PC-3 (cell line): ENCODE measurements around the gene B4GALNT4. TPM values are rescaled to one million over a fixed set of nuclear protein-coding genes. Genes with fewer than 3 reads are reported as not detected.
A peak's percentile ranks its signal among the peaks of the same experiment; 100 is the strongest.
"Not testable (repeated sequence)": the region's sequence is repeated elsewhere in the genome, so short reads cannot be mapped to it uniquely, and the experiment has no call there.

ENCODE experiments used
- ATAC-seq: fragments of 200-7000 bp; cut with Tn5 transposase; 2 replicates; pipeline ENCODE4 v1.9.1; 2020; ENCODE audit warnings: mild to moderate bottlenecking, moderate library complexity
- Bru-seq: library from RNA; stranded (reverse); fragments of 400-500 nt; gene quantifications from one replicate; lab custom pipeline; 2021; lab: Mats Ljungman, UMichigan
- BruChase-seq, 2 experiments: library from RNA; stranded (reverse); fragments of 400-500 nt; gene quantifications; one replicate each; lab custom pipeline; 2021; lab: Mats Ljungman, UMichigan
- BruUV-seq: library from RNA; stranded (reverse); fragments of 400-500 nt; replicated peaks from 2 replicates; lab custom pipeline; 2021; lab: Mats Ljungman, UMichigan
- CTCF ChIA-PET: fragments of 300-600 bp; sonication (Branson Sonifier 250); formaldehyde crosslinking; loops from one replicate; lab custom pipeline; 2022; ENCODE audit warnings: antibody characterized with exemption; lab: Charles Lee
- POLR2A ChIA-PET: fragments of 300-600 bp; sonication (Branson Sonifier 250); formaldehyde crosslinking; loops from one replicate; lab custom pipeline; 2022; ENCODE audit warnings: antibody characterized with exemption; ENCODE audit not compliant: unreplicated experiment; lab: Charles Lee
- DNase-seq: peaks from one replicate; pipeline ENCODE4 v3.0.0-alpha.2; 2015
- H2AFZ ChIP-seq: fragments of 300-600 bp; sonication (generic); 2 replicates; pipeline ENCODE4 v1.6.0; 2016; ENCODE audit warnings: antibody characterized with exemption, low read length
- H3F3A ChIP-seq: fragments of 300-600 bp; sonication (generic); one replicate; pipeline ENCODE4 v1.6.0; 2017; ENCODE audit warnings: antibody characterized with exemption, low read length, control low read depth, mild to moderate bottlenecking; ENCODE audit not compliant: unreplicated experiment
- H3K27ac ChIP-seq: fragments of 300-600 bp; sonication (generic); 2 replicates; pipeline ENCODE4 v1.5.1; 2016; ENCODE audit warnings: mild to moderate bottlenecking, low read length
- H3K27me3 ChIP-seq: fragments of 300-600 bp; sonication (generic); 2 replicates; pipeline ENCODE4 v1.6.1; 2016; ENCODE audit warnings: low read length, mixed read lengths
- H3K36me3 ChIP-seq: fragments of 300-600 bp; sonication (generic); 2 replicates; pipeline ENCODE4 v1.6.1; 2016; ENCODE audit warnings: low read depth, mixed run types, low read length, mixed read lengths
- H3K4me1 ChIP-seq: fragments of 300-600 bp; sonication (generic); 2 replicates; pipeline ENCODE4 v1.5.1; 2016; ENCODE audit warnings: low read length; ENCODE audit not compliant: insufficient read depth
- H3K4me2 ChIP-seq: fragments of 300-600 bp; sonication (generic); 2 replicates; pipeline ENCODE4 v1.6.0; 2016; ENCODE audit warnings: low read length
- H3K4me3 ChIP-seq: fragments of 300-600 bp; sonication (generic); 2 replicates; pipeline ENCODE4 v1.5.1; 2016; ENCODE audit warnings: mild to moderate bottlenecking, low read length, mixed read lengths
- H3K79me2 ChIP-seq: fragments of 300-600 bp; sonication (generic); 2 replicates; pipeline ENCODE4 v1.6.1; 2017; ENCODE audit warnings: low read length, mixed read lengths
- H3K9ac ChIP-seq: fragments of 300-600 bp; sonication (generic); 2 replicates; pipeline ENCODE4 v1.6.0; 2016; ENCODE audit warnings: mild to moderate bottlenecking, low read length
- H3K9me2 ChIP-seq: fragments of 300-600 bp; sonication (generic); replicated peaks from 2 replicates; pipeline ENCODE4 v1.6.1; 2016; ENCODE audit warnings: mixed run types, low read length, mixed read lengths
- H3K9me3 ChIP-seq: fragments of 300-600 bp; sonication (generic); 2 replicates; pipeline ENCODE4 v1.6.1; 2016; ENCODE audit warnings: low read length, mixed read lengths
- H4K20me1 ChIP-seq: fragments of 300-600 bp; sonication (generic); 2 replicates; pipeline ENCODE4 v1.6.1; 2016; ENCODE audit warnings: low read length, mixed read lengths
- EZH2 ChIP-seq: fragments of 300-600 bp; sonication (generic); IDR thresholded peaks from one replicate; pipeline ENCODE4 v1.6.1; 2017; ENCODE audit warnings: antibody characterized with exemption, mild to moderate bottlenecking, low read length; ENCODE audit not compliant: unreplicated experiment
- EZH2phosphoT487 ChIP-seq: fragments of 300-600 bp; sonication (generic); IDR thresholded peaks from 2 replicates; pipeline ENCODE4 v1.6.1; 2018; ENCODE audit warnings: mild to moderate bottlenecking, antibody characterized with exemption, low read length, borderline replicate concordance
- intact Hi-C: fragments of 100-400 bp; cut with micrococcal nuclease; formaldehyde crosslinking; loops from 2 replicates; pipeline ENCODE4 v1.9.0; 2023
- long read RNA-seq: library from polyadenylated mRNA; unstranded; transcript quantifications from one replicate; pipeline ENCODE4 v2.0.0, GENCODE V29; 2021; ENCODE audit not compliant: unreplicated experiment
- total RNA-seq: library from RNA; depleted of rRNA; stranded (reverse); fragments of >200 nt; gene quantifications from 2 replicates; pipeline ENCODE4 v1.2.3, GENCODE V29; 2014; rRNA removed
- TF ChIP-seq, protein P1 (sequence below): fragments of 300-600 bp; sonication (generic); conservative IDR thresholded peaks from 2 replicates; pipeline ENCODE4 v1.5.1; 2017; ENCODE audit warnings: antibody characterized with exemption, low read depth, mild to moderate bottlenecking, low read length

Gene B4GALNT4, protein sequence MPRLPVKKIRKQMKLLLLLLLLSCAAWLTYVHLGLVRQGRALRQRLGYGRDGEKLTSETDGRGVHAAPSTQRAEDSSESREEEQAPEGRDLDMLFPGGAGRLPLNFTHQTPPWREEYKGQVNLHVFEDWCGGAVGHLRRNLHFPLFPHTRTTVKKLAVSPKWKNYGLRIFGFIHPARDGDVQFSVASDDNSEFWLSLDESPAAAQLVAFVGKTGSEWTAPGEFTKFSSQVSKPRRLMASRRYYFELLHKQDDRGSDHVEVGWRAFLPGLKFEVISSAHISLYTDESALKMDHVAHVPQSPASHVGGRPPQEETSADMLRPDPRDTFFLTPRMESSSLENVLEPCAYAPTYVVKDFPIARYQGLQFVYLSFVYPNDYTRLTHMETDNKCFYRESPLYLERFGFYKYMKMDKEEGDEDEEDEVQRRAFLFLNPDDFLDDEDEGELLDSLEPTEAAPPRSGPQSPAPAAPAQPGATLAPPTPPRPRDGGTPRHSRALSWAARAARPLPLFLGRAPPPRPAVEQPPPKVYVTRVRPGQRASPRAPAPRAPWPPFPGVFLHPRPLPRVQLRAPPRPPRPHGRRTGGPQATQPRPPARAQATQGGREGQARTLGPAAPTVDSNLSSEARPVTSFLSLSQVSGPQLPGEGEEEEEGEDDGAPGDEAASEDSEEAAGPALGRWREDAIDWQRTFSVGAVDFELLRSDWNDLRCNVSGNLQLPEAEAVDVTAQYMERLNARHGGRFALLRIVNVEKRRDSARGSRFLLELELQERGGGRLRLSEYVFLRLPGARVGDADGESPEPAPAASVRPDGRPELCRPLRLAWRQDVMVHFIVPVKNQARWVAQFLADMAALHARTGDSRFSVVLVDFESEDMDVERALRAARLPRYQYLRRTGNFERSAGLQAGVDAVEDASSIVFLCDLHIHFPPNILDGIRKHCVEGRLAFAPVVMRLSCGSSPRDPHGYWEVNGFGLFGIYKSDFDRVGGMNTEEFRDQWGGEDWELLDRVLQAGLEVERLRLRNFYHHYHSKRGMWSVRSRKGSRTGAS
- 52.9 and 87.9 TPM in 2 replicates for total RNA-seq
- percentile 47 among the genes with signal in this experiment for Bru-seq, nascent RNA
- percentile 67 among the genes with signal in this experiment for BruChase-seq, experiment 1, labeled RNA remaining after a 6-hour chase
- percentile 59 among the genes with signal in this experiment for BruChase-seq, experiment 2, labeled RNA remaining after a 2-hour chase
- long read RNA-seq, partial matches to known transcripts, result 68 of 80 reads
- long read RNA-seq, other reads (novel, unspliced or antisense), result 11 of 80 reads

DNA sequence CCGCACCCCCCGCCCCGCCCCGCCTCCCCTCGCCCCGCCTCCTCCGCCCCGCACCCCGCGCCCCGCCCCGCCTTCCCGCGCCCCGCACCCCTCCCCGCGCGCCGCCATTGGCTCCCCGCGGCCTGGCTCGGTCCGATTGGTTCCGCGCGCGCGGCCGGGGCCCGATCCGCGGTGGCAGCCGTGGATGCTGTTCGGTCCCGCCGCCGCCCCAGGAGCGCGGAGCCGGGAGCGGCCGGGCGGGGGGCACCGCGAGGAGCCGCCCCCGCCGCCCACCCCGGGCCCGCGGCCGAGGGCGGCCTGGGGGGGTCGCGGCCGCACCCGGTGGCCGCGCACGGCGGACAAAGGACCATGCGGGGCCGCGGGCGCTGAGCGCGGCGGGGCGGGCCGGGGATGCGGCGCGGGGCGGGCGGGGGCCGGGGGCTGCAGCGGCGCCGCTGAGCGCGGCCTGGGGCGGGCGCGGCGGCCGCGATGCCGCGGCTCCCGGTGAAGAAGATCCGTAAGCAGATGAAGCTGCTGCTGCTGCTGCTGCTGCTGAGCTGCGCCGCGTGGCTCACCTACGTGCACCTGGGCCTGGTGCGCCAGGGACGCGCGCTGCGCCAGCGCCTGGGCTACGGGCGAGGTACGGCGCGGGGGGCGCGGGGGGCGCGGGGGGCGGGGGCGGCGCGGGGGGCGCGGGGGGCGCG lies at the start of gene B4GALNT4:
TSS of gene B4GALNT4 (plus strand) at position 164 of the 683 bp plus-strand sequence. CDS start at position 469, 305 bp downstream.
- Histone ChIP-seq H3K36me3 (no peaks in the 10 kb centered on the region), H3K9me2 (no peaks in the 10 kb centered on the region), H3F3A (no peaks in the 10 kb centered on the region), H3K79me2 (peaks cover 10% of the 10 kb centered on the region), H3K4me1 (peaks cover 6% of the 10 kb centered on the region; the same call in 1 of the 2 replicates), H3K4me2 (peak within 1 kb of the TSS; percentile 87), H3K27ac (no peak within 1 kb of the TSS), H4K20me1 (no peaks in the 10 kb centered on the region), H2AFZ (peak within 1 kb of the TSS; percentile 73), H3K27me3 (no peaks in the 10 kb centered on the region), H3K4me3 (peak within 1 kb of the TSS; percentile 69), H3K9me3 (no peaks in the 10 kb centered on the region), H3K9ac (peak within 1 kb of the TSS; percentile 52)
- DNase-seq (peak; percentile 43), ATAC-seq (peak; percentile 40)
- ChIA-PET POLR2A (interaction anchor here (0.6 kb wide), 2 partner anchors 69 to 162 kb away, joined by 3 read pairs; partner anchors contain the start of gene RIC8A), CTCF (no interaction called here)
- intact Hi-C loops, result loop anchor here (2.0 kb wide), 1 partner anchor 75 kb away; no protein-coding TSS in a partner anchor
- no TSS peak for BruUV-seq
- TF ChIP-seq, protein P1, sequence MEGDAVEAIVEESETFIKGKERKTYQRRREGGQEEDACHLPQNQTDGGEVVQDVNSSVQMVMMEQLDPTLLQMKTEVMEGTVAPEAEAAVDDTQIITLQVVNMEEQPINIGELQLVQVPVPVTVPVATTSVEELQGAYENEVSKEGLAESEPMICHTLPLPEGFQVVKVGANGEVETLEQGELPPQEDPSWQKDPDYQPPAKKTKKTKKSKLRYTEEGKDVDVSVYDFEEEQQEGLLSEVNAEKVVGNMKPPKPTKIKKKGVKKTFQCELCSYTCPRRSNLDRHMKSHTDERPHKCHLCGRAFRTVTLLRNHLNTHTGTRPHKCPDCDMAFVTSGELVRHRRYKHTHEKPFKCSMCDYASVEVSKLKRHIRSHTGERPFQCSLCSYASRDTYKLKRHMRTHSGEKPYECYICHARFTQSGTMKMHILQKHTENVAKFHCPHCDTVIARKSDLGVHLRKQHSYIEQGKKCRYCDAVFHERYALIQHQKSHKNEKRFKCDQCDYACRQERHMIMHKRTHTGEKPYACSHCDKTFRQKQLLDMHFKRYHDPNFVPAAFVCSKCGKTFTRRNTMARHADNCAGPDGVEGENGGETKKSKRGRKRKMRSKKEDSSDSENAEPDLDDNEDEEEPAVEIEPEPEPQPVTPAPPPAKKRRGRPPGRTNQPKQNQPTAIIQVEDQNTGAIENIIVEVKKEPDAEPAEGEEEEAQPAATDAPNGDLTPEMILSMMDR, result no peak
- no peak for TF ChIP-seq EZH2phosphoT487
- no peak for TF ChIP-seq EZH2

DNA sequence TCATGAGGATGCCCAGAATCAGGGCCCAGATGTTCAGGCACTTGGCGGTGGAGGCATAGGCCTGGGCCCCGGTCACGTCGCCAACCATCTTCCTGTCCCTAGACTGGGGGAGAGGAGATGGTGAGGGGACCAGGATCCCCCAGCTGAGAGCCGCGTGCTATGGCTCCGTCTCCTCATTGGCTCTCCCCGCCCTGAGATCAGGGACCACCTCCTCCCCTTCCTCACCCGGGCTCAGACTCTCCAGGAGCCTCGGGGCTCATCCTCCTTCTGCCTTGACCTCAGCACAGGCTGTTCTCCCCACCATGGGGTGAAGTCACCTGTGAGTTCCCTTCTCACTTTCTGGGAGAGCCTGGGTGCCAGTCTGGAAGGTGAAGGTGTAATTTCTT lies 49.4 kb upstream of the B4GALNT4 start:
- POLR2A ChIA-PET, H3K9me2 ChIP-seq, H3K27me3 ChIP-seq, intact Hi-C loops, H3K27ac ChIP-seq, DNase-seq, H3K36me3 ChIP-seq, H2AFZ ChIP-seq, CTCF ChIA-PET, H3F3A ChIP-seq, H3K9me3 ChIP-seq, H4K20me1 ChIP-seq, H3K4me1 ChIP-seq, BruUV-seq: not testable (repeated sequence)
- Histone ChIP-seq H3K4me3 (peak overlapping the region; percentile 82), H3K9ac (peak overlapping the region; percentile 74), H3K4me2 (peak overlapping the region; percentile 86), H3K79me2 (peaks cover 10% of the 10 kb centered on the region)
- peak; percentile 1 for ATAC-seq
